Measurements from ENCODE around the gene GALC. TPM values are rescaled to one million over a fixed set of nuclear protein-coding genes. Genes with fewer than 3 reads are reported as not detected.

GALC gene
- polyA plus RNA-seq, 4 donors = 38.3 to 49.6 (median 40.0) TPM

DNA sequence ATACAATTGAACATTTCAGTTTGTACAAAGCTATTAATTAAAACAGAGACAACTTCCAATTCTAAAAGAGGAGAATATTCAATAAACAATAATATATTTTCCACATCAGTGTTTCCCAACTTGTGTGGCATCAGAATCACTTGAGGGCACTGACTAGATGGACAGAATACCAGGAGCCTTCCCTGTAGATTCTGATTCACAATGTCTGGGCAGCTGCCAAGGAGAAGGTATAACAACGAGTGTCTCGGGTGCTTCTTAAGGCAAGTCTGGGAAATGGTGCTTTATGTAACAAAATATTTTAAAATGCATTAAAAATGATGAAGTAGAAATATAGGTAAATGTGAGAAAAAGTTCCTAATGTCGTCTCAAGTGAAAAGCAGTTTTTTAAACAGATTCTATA is 26.2 kb downstream of the GALC start:
- DNase-seq (ENCODE audit: low read depth in 4 of 4, low spot score in 3 of 4) = no peak

DNA sequence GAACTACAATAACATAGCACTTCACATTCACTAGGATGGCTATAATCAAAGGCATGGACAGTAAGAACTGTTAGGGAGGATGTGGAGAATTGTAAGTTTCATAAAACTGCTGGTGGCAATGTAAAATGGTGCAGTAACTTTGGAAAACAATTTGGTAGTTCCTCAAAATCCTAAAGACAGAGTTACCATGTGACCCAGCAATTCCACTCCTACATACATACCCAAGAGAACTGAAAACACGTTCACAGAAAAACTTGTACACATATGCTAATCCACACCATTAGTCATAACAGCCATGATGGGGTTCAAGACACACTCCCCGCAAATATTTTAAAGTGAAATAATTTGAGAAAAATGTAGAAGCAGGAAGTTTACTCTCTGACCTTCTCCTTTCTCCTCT is 31.7 kb downstream of the GALC start:
- DNase-seq (ENCODE audit: low read depth in 4 of 4, low spot score in 3 of 4) = no peak

DNA sequence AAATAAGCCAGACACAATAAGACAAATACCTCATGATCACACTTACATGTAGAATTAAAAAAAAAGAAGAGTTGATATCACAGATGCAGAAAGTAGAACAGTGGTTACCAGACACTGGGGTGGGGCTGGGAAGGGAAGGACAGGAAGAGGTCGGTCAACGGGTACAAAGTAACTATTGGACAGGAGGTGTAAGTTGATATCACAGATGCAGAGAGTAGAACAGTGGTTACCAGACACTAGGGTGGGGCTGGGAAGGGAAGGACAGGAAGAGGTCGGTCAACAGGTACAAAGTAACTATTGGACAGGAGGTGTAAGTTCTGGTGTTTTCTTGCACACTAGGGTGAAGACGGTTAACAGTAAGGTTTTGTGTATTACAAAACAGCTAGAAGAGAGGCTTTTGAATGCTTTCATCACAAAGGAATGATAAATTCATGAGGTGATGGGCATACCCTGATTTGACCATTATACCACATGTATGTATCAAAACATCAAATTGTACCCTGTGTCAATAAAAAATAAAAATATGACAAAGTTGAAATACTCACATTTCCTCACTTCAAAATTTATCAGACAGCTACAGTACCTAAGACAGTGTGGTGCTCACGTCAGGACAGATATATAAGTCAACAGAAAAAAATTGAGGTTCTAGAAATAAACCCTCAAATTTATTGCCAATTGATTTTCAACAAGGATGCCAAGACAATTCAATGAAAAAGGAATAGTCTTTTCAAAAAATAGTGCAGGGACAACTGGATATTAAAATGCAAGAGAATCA is 32.8 kb downstream of the GALC start:
- DNase-seq (ENCODE audit: low read depth in 4 of 4, low spot score in 3 of 4) = no peak

DNA sequence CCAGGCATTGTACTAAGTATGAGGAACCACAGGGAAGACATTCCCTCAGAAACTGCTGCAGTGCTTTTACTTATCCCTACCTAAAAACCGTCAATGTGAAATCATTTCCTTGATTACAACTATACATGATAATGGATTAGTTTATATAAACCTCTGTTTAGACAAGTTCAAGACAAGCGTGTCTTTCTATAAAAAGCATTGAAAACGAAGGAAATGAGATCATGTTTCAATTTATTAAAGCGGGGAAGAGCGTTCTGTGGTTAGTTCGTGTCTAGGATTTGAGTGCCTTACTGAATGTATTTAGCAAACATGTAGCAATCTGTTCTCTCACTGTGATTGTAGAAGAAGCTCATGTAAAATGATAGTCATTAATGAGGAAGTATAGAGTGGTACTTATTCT is 37.5 kb downstream of the GALC start:
- DNase-seq (ENCODE audit: low read depth in 4 of 4, low spot score in 3 of 4) = no peak

DNA sequence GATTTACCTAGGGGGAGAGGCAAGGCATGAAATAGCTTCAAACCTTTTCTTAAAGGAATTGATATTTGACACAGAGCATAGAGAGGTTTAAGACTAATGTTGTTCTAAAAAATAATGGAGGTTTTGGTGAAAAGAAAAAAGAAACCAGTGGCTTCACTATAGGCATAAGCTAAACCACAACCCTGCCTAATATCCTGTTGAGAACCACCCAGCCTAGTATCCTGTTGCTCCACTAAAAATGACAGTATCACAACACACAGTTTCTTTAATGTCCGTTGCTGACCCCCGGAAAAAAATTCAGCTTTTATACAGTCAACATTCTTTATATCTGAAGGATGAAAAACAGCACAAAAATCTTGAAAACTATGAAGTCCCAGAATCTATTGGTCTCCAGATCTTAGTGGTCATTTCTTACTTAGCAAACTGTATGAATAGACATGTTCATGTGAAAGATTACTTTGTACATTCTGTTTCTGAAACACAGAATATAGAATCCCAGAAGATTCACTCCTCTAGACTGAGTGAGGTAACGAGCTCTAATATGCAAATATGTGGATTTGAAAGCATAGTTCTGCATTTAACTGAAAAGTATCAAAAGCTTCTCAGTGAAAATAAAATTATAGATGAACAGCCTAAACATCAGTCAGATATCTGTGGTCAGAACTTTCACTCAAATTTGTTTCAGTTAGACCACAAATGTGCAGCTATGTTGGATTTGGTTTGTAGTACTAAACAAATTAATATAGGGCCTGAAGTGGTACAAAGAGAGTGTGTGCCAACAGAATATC is 40.5 kb downstream of the GALC start:
- DNase-seq (ENCODE audit: low read depth in 4 of 4, low spot score in 3 of 4) = no peak

DNA sequence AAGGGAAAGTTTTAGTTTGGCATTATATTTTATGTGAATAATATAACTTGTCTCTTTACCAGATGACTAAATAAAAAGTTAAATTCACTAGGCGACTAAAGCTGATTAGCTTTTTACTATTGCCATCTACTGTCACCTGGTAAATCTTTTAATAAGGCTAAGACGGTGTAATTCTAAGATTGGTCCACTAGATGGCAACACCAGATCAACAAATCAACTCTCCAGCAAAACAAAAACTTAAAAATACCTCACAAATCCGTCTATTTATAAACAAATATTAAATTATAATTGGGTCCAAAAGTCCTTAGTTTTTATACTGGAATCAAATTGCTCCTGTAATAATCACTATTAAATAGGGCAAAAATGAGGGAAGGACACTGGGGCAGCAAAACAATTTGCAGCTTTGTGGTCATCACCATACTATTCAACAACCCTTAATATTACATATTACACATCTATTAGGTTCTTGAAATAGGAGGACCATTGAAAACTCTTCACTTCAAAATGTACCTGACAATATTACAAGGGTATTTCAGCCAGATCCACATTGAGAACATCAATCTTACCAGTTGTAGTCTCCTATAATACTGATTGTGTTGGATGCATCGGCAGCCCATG is 47.9 kb downstream of the GALC start:
- DNase-seq (ENCODE audit: low read depth in 4 of 4, low spot score in 3 of 4) = peak; percentile 10 to 24 (median 16)

DNA sequence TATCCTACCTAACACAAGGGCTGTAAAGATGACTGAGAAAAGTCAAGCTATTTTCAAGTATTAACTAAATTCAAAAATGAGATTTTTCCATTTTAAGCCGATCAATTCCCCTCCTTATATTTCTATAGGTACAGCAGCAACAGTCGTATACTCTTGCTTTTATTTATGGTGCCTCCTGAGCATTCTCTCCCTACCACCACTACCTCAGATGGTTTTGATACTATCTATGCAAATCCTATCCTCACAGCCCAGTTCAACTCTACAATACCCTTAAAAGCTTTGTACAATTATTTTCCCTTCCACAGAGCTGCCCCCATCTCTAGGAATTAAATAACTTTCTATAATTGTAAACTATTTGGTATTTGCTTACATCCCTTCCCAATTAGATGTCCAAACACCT is 52.1 kb downstream of the GALC start:
- DNase-seq (ENCODE audit: low read depth in 4 of 4, low spot score in 3 of 4) = no peak

DNA sequence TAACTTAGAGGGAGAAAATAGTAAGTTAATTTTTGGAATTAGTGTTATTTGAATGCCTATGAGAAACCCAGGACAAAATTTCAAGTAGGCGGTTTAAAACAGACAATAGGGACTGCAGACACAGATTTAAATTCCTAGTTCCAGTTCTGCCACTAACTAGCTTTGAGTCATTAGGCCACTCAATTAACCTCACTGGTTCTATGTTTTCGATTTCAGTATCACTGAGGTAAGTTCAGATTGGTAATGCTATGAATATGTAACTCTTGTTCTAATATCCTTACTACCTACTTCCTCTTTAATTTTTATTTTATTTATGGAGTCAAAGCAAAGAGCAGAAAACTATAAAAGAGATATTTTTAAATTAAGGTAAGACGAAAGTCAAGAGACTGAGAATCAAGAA is 52.6 kb downstream of the GALC start:
- no peak for DNase-seq (ENCODE audit: low read depth in 4 of 4, low spot score in 3 of 4)

DNA sequence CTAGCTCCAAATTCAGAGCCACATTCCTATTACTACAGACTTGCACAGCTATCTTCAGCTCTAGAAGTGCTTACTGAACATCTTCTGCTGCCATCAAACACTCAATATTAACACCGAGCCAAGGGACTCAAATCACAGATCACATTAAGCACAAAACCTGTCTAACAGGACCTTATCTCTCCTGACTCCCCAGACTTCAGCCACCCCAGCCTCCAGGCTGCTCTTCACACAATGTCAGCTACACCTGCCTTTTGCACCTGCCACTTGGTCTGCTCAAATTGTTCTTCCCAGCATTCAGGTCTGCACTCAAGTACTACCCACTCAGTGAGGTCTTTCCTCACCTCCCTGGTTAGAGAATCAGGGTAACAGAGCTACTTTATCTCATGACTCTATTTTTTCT is 57.1 kb downstream of the GALC start:
- DNase-seq (ENCODE audit: low read depth in 4 of 4, low spot score in 3 of 4) = no peak

DNA sequence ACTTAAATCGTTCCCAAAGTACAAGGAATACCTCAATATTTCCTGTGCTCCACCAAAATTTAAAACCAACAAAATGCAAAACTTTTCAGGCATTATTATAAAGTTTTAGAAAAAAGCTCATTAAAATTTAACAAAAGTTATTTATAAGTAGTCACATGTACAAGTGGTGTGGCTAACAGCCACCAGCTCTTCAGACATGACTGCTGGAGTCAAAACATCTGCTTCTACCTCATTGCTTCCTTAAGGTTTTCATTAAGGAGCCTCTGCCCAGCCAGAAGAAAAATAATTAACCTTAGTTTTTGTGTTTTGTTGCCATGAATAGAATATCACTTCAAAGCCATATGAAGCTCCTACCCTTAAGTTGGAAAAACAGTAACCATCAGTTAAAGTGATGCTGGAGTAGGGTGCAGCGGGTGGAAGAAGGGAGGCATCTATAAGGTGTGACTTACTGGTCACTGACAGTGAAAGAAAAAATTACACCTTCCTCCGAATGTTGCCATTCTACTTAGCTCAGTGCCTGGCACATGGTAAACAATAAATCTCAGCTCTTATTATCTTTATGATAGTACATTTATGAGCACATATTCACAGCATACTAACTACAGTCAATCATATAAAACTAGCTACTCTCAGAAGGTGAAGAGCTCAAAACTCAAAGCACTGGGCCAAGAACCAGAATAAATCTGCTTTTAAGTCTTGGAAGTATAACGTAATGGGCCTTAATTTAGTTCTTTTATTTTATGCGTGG is 57.7 kb downstream of the GALC start:
- no peak for DNase-seq (ENCODE audit: low read depth in 4 of 4, low spot score in 3 of 4)

DNA sequence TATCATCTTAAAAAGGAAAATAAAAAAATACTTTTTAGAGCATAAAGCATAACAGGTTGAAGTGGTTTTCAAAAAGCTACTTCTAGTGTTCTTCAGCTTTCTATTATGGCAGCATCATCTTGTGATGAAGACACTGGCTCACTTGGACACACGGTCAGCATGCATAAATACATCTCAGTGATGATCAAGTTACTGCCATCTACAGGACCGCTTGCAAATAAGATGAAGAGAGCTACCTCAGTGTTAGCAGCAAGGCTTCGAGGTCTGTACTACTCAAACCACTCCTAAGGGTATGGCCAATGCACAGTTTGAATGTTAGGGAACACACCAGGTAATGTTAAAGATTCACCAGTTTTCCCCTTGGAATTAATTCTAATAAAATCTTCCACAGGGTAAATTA is 58.8 kb downstream of the GALC start:
- no peak for DNase-seq (ENCODE audit: low read depth in 4 of 4, low spot score in 3 of 4)

DNA sequence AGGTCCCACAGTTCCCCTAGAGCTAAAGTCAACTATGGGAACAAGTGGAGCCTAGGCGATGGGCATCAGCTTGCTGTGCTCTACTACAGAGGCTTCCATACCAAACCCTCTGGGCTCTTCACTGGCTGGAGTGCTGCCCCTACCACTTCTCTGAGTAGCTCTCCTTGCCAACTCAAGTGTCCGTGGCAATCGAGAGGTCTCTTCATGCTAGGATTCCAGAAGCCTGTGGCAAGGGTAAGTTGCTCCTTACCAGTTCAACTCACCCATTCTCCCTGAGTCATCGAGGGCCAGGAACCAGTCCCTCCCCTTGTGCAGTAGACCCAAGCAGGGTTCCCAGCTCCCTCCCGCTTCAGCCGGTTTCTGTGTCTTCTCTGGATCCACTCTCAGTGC is 76.1 kb downstream of the GALC start:
- DNase-seq (ENCODE audit: low read depth in 4 of 4, low spot score in 3 of 4) = no peak

DNA sequence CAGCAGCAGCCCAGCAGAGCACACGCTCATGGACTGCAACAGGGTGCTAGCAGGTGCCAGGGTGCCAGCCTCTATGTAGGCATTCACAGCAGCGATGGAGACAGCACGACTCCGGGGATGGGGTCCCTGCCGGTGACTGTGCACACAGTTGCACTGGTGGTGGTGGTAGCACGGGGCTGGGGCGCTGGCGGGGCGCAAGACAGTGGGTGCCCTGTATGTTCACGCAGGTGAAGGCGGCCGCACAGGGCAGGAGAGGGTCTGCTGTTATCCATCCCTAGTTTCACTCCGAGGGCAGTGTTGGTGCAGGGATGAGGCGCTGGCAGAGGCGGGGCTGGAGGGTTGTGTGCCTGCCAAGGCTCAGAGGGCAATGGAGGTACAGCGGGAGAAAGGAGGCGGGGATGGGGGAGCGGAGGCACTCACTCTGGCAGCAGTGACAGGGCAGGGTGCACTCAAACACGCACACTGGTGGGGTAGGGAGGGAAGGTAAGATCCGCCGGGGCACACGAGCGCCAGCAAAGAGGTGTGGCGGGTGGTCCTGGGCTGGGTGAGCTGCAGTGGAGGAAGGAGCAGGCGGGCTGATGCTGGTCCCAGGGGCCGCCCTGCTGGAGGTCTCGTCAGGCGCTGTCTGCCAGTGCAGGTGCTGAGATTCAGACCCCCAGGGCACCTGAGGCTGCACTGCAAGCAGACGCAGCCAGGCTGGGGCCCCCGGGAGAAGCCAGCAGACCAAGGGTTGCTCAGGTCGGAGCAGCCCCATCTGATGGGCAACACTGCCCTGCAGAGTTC is 76.7 kb downstream of the GALC start:
- DNase-seq (ENCODE audit: low read depth in 4 of 4, low spot score in 3 of 4) = no peak

DNA sequence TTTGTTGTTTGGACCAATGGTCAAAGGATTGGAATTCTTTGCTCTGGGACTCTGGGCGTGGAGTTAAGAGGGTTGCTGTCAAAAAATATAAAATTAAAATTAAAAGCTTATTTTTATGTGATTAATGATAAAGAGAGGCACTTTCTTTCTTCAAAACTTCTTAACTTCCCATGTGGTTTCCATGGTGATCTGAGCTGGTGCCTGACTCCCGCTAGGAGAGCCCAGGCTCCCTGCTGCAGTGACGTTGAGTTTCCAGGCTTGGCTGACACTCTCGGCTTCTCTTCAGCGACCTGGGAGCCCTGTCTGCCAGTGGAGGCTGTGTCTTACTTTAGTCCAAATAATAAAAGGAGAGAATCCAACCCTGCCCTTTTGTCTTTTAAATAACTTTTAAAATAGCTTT is 84.4 kb downstream of the GALC start:
- no peak for DNase-seq (ENCODE audit: low read depth in 4 of 4, low spot score in 3 of 4)

DNA sequence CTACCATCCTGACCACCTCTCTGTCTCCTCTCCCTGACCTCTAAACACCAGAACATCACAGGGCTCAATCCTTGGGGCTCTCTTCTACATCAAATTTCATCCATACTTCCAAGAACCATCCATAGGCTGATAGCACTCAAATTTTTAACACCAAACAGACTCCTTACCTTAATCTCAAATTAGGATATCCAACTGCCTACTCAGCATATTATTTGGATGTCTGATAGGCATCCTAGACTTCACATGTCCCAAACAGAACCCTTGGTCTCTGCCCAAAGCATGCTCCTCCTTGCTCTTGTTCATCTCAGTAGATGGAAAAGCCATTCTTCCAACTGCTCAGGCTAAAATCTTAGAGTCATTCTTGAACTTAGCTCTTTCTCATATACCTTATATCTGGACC is 91.3 kb downstream of the GALC start:
- no peak for DNase-seq (ENCODE audit: low read depth in 4 of 4, low spot score in 3 of 4)

DNA sequence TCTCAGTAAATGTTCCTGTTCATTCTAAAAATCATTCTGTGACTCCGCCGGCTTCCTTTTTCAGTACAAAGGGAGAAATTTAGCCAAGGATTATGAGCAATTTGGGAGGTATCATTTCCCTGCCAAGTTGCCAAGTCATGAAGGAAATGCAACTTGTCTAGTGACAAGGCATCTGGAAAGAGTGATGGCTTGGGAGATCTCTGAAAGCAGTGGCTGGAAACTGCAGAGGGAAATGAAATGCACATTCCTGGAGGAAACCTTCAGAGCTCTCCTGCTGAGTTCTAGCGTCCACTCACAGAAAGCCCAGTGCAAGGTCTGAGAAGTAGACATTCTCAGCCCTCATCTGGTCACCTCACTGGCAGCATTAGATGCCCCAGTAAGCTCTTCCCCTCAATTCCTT is 91.7 kb downstream of the GALC start:
- no peak for DNase-seq (ENCODE audit: low read depth in 4 of 4, low spot score in 3 of 4)

DNA sequence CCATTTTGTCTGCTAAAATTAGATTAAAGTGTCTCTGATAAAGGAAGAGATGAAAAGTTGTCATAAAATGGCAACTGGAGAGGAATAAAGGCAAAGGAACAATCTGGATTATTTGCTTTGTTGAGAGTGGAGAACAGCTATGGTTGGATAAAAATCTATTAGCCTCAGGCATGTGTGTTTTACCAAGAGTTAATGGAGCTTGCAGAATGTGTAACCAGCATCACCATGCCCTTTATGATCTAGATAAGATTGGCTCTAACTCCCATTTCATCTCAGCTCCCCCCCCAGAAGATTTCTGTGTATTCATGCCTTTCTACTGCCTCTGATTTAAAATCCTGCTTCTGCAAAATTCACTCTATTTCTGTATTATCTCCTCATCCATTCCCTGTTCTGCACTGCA is 93.8 kb downstream of the GALC start:
- no peak for DNase-seq (ENCODE audit: low read depth in 4 of 4, low spot score in 3 of 4)

DNA sequence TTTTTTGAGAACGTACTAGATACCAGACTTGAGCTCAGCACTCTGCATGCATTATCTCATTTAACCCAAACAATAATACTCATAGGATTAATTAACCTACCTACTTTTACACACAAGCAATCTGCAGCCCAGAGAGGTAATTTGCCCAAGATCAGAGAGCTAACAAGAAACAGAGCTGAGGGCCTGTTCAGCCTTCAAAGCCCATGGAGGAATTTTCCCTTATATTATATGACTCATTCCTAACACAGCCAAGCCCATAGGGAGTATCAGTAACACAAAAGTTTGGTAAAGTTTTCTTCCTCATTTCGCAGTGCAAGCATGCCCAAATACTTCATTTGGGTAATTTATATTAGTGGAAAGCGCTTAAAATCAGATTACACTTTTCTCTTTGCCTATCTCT is 94.7 kb downstream of the GALC start:
- DNase-seq (ENCODE audit: low read depth in 4 of 4, low spot score in 3 of 4) = no peak

DNA sequence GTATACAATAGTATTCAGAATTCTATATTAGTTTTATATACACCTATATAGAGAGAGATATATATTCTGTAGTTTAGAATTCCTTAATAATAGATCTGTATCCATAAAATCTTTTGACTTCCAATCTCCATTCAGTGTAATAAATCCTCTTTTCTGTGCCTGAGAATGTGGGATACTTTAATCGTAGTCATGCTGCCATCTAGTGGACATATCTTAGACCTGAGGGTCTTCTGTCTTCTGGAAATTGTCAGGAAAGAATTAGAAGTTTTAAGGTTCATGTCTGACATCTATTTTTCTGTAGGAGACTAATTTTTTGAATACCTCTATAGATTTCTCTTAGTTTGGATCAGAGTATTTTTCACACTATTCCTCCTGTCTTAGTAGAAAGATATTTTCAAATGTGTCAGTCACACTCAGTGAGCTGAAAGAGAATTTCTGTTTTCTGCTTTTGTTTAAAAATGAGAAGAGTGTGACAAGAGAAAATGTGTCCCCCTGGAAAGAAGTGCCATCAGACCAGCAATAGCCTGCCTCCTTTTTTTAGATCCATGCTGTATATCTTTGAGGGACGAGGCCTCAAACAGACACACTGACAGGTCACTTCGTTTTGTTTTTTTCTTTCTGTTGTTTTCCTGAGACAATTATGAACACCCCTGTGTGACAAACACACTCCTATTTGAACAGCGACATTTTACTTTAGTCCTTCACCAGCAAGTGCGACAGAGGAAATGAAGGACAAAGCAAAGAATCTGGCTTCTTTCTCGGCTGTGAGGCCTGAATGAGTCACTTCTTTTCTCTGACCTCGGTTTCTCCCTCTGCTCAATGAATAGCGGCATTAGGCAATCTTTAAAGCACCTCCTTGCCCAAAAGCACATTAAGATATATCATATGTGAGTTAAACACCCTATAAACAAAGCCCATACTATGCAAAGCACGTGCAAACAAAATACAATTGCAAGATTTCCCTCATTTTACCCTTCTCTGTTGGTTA is 96.3 kb downstream of the GALC start:
- peak; percentile 46 to 60 (median 56) for DNase-seq (ENCODE audit: low read depth in 4 of 4, low spot score in 3 of 4)

Measured in left renal pelvis (tissue), 4 donors.